T-helper 1 cell (primary cell): ENCODE results near the gene SAE1.

Experiments
- DNase-seq, 5 donors: peaks; one replicate each; pipeline ENCODE4 v3.0.0-alpha.2; 2012 to 2020

The SAE1 gene

GRCh38 chr19:47106821-47107201 is 23.8 kb upstream of the SAE1 start:
- peak in 1 of 5 donors; percentile 20 for DNase-seq

GRCh38 chr19:47107202-47107952 is 23.3 kb upstream of the SAE1 start:
- DNase-seq, result peak in 1 of 5 donors; percentile 78

GRCh38 chr19:47107953-47108746 is 22.5 kb upstream of the SAE1 start:
- DNase-seq, result peak in 1 of 5 donors; percentile 51

GRCh38 chr19:47109177-47109540 is 21.5 kb upstream of the SAE1 start:
- no peak for DNase-seq

- DNase-seq, result peak in 2 of 5 donors; percentile 29 to 91
Measured at GRCh38 chr19:47109541-47110375, 20.9 kb upstream of the SAE1 start.

- peak in 3 of 5 donors; percentile 28 to 65 (median 33) for DNase-seq
Measured at GRCh38 chr19:47110521-47111005, 20.1 kb upstream of the SAE1 start.

GRCh38 chr19:47111006-47111621 is 19.5 kb upstream of the SAE1 start:
- peak in 3 of 5 donors; percentile 36 to 69 (median 36) for DNase-seq

GRCh38 chr19:47111682-47112165 is 18.9 kb upstream of the SAE1 start:
- DNase-seq, result no peak

GRCh38 chr19:47112166-47112996 is 18.3 kb upstream of the SAE1 start:
- peak; percentile 81 to 94 (median 83) for DNase-seq

GRCh38 chr19:47112997-47113849 is 17.4 kb upstream of the SAE1 start, which contains the start of gene ZC3H4:
TSS of gene ZC3H4 (minus strand) at chr19:47113776. CDS start at chr19:47112584, 1,192 bp downstream.
- DNase-seq, result peak; percentile 99 to 100 (median 99)

- no peak for DNase-seq
Measured at GRCh38 chr19:47113850-47114651, 16.6 kb upstream of the SAE1 start.

- DNase-seq, result no peak
Measured at GRCh38 chr19:47120470-47121067, 10.1 kb upstream of the SAE1 start.

- no peak for DNase-seq
Measured at GRCh38 chr19:47122359-47123335, 8.0 kb upstream of the SAE1 start.

GRCh38 chr19:47123406-47123805 is 7.2 kb upstream of the SAE1 start:
- no peak for DNase-seq

GRCh38 chr19:47124937-47125668 is 5.5 kb upstream of the SAE1 start:
- peak in 1 of 5 donors; percentile 58 for DNase-seq

GRCh38 chr19:47125669-47125938 is 5.0 kb upstream of the SAE1 start:
- no peak for DNase-seq

GRCh38 chr19:47129579-47129978 is 1.1 kb upstream of the SAE1 start:
- no peak for DNase-seq
